Measurements from ENCODE around the gene KLRC4.
"Not testable (repeated sequence)": the region's sequence is repeated elsewhere in the genome, so short reads cannot be mapped to it uniquely, and the experiment has no call there.

Gene KLRC4

GRCh38 chr12:10409392-10409791 lies at the start of gene KLRC4:
Gene KLRC4 (minus strand): TSS chr12:10409757. CDS start chr12:10409575, 182 bp downstream.
- DNase-seq = peak; percentile 63

DNA sequence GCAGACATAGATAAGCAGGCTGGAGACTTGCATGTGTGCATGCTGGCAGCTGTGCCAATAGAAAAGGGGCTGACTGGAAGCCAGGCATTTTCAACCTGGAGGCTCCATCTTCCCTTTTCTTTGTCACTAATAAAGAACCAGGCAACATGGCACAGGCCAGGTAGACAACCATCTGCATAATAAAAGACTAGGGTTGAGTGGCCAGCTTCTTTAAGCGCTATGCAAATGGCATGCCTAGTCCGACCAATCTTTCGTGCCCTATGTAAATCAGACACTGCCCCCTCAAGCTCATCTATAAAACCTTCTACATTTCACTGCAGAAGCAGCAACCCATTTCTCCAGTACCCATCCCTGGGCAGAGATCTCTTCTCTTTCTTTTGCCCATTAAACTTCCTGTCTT lies 48.2 kb upstream of the KLRC4 start:
- DNase-seq = no peak

GRCh38 chr12:10456856-10457255 lies 47.3 kb upstream of the KLRC4 start:
- DNase-seq = no peak

- DNase-seq = no peak
Measured at GRCh38 chr12:10455766-10456165, 46.2 kb upstream of the KLRC4 start.

- DNase-seq = peak; percentile 47
Measured at GRCh38 chr12:10454531-10454930, 45.0 kb upstream of the KLRC4 start.

GRCh38 chr12:10453156-10453555 lies 43.6 kb upstream of the KLRC4 start, which contains the start of gene KLRC1:
Gene KLRC1 (minus strand): TSS chr12:10453377. CDS start chr12:10451156, 2,221 bp downstream.
- no peak for DNase-seq

GRCh38 chr12:10448236-10448635 lies 38.7 kb upstream of the KLRC4 start:
- no peak for DNase-seq

GRCh38 chr12:10446052-10446451 lies 36.5 kb upstream of the KLRC4 start:
- DNase-seq = not testable (repeated sequence)

DNA sequence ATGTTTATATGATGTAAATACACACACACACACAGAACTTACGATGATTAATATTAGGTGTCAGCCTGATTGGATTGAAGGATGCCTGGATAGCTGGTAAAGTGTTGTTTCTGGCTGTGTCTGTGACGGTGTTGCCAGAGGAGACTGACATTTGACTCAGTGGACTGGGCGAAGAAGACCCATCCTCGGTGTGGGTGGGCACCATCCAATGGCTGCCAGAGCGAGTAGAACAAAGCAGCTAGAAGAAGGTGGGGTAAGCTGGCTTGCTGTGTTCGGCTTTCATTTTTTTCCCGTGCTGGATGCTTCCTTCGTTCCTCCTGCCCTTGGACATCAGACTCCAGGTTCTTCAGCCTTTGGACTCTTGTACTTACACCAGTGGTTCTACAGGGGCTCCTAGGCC lies 31.6 kb upstream of the KLRC4 start:
- DNase-seq = not testable (repeated sequence)

GRCh38 chr12:10439608-10440274 lies 30.2 kb upstream of the KLRC4 start:
- DNase-seq = peak; percentile 7

- DNase-seq = not testable (repeated sequence)
Measured at GRCh38 chr12:10437601-10438000, 28.0 kb upstream of the KLRC4 start.

- peak; percentile 73 for DNase-seq
Measured at GRCh38 chr12:10435816-10436215, 26.3 kb upstream of the KLRC4 start, which contains the start of gene KLRC2. Gene KLRC2 (minus strand): TSS chr12:10436010. CDS start chr12:10435986, 24 bp downstream.

DNA sequence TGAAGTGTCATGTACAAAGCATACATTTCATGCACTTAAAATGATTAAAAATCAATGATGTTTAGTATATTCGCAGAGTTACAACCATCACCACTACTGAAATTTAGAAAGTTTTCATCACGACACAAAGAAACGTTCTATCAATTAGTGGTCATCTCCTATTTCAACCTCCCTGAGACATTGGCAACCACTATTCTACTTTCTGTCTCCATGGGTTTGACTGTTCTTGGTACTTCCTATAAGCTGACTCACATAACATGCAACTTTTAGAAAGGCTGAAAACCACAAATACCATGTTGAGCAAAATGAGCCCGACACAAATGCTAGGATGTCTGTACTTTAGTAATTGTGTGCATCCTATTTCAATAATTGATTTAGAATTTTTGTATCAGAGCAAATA lies 21.1 kb upstream of the KLRC4 start:
- DNase-seq = not testable (repeated sequence)

DNA sequence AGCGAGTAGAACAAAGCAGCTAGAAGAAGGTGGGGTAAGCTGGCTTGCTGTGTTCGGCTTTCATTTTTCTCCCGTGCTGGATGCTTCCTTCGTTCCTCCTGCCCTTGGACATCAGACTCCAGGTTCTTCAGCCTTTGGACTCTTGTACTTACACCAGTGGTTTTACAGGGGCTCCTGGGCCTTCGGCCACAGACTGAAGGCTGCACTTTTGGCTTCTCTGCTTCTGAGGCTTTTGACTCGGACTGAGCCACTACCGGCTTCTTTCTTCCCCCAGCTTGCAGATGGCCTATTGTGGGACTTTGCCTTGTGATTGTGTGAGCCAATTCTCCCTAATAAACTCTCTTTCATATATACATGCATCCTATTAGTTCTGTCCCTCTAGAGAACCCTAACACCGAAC lies 16.4 kb upstream of the KLRC4 start:
- not testable (repeated sequence) for DNase-seq

DNA sequence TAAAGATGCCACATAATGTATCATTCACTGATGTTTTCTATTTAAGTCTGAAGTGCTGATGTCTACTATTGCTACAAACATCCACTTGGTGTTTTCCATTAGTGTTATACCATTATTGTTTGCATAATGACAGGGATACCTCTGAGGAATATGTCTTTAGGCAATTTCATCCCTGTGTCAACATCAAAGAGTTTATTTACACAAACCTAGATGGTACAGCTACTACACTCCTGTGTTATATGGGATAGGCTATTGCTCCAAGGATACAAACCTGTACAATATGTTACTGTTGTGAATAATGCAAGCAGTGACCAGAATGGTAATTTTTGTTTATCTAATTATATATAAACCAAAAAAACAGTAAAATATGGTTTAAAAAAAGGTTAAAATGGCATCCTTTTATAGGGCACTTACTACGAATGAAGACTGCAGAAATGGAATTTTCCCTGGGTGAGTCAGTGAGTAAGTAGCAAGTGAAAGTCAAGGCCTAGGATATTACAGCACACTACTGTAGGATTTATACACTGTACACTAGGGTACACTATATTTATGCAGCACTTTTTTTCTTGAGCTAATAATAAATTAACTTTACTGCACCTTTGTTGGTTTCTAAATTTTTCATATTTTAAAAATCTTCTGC lies 14.8 kb upstream of the KLRC4 start:
- DNase-seq = not testable (repeated sequence)

- not testable (repeated sequence) for DNase-seq
Measured at GRCh38 chr12:10422159-10422558, 12.6 kb upstream of the KLRC4 start.

DNA sequence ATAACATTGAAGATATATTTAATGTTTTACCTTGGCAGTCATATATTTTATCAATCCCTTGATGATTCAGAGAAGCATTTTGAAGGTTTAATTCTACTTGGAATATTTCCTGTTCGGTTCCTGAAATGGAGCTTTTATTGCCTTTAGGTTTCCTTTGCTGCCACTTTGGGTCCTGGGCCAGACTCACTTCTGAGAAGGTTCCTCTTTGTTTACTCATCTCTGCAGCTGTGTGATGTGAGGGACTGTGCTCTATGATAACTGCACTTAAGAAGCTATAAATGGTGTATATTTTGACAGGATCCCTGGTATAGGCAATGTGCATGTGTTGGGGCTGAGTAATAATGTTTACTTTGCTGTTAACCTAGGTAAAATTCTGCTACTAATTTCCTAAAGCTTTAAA lies 10.8 kb upstream of the KLRC4 start, which contains the start of gene KLRC3:
TSS of gene KLRC3 (minus strand) at position 262 of the 400 bp plus-strand sequence. CDS start at position 217, 45 bp downstream.
- peak; percentile 43 for DNase-seq

- DNase-seq = no peak
Measured at GRCh38 chr12:10408842-10409241, 715 bp downstream of the KLRC4 start.

DNA sequence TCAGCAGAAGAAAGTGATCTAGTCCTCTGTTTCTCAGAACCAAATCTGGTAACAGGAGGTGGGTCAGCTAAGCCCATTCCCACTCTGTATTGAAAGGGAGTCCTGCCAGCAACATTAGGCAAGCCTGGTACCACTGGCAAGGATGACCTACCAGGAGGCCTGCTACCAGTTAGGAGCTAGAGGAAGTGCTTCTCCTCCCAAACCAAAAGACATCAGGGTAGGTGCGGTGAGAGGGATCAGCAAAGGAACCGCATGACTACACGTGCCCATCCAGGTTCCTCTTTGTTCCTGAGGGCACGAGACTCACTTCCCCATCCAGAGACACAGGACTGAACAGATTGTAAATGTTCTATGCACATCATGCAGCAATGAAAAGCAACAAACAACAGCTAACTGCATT lies 2.8 kb downstream of the KLRC4 start:
- no peak for DNase-seq

DNA sequence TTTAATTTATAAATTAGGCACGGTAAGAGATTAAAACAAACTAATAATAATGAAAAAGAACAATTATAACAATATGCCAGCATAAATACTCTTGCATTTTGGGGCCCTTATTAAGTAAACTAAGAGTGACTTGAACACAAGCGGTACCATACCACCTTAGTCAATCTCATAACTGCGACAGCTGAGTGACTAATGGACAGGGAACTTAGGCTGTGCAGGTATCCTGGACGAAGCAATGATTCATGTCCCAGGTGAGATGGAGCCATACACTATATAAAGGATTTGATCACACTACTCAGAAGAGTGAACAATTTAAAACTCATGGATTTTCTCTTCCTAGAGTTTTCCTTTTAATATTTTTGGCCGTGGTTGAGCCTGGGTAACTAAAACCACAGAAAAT lies 4.3 kb downstream of the KLRC4 start:
- DNase-seq = no peak

DNA sequence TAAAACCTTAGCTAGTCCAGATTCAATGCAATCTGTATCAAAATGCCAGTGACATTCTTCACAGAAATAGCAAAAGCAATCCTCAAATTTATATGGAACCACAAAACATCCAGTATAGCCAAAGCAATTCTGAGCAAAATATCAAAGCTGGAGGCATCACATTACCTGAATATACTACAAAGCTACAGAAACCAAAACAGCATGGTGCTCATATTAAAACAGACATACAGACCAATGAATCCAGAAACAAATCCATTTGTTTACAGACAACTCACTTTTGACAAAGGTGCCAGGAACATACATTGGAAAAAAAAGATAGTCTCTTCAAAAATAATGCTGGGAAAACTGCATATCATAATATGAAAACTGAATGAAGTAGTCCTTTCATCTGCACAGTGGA lies 4.8 kb downstream of the KLRC4 start:
- no peak for DNase-seq

- DNase-seq = no peak
Measured at GRCh38 chr12:10400829-10401228, 8.7 kb downstream of the KLRC4 start.

GRCh38 chr12:10398168-10398567 lies 11.4 kb downstream of the KLRC4 start:
- no peak for DNase-seq

DNA sequence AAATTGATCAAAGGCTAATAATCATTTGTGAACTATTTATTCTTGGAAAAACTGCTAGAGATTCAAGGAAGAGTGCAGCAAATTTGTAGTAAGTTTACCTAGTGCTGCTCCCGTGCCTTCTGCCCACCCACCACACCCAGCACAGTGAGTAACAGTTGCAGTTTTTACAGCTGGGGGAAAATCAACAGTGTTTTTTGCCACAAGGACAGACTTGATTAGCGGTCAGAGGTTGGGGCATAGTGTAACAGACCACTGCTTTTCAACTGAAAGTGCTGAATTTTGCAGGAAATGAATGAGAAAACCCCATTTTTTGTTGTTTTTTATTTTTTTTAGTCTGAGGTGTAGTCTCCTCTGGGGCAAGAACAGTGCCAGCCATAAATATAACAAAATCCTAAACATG lies 12.3 kb downstream of the KLRC4 start:
- no peak for DNase-seq

Measured in HCEC 1CT (cell line).